T-helper 1 cell treated with Interleukin-12 subunit alpha and Interleukin-12 subunit beta and Interleukin-4 antibody, amounts not matched to agents 30 μg/mL and 1 μg/mL, for 36 hours (primary cell): ENCODE measurements around the gene ZNF813.
"Not testable (repeated sequence)": the region's sequence is repeated elsewhere in the genome, so short reads cannot be mapped to it uniquely, and the experiment has no call there.

ENCODE experiments used
- H3K27ac Mint-ChIP-seq: one replicate; pipeline ENCODE4 v1.8.0; 2021; ENCODE audit warnings: mild to moderate bottlenecking, mixed read lengths
- H3K27me3 Mint-ChIP-seq: one replicate; pipeline ENCODE4 v1.8.0; 2021; ENCODE audit warnings: low read depth, mixed read lengths
- H3K36me3 Mint-ChIP-seq: one replicate; pipeline ENCODE4 v1.8.0; 2021; ENCODE audit warnings: low read depth, mixed read lengths
- H3K4me1 Mint-ChIP-seq: one replicate; pipeline ENCODE4 v1.8.0; 2021; ENCODE audit warnings: low read depth, mixed read lengths
- H3K4me3 Mint-ChIP-seq: one replicate; pipeline ENCODE4 v1.8.0; 2021; ENCODE audit warnings: mild to moderate bottlenecking, moderate library complexity, mixed read lengths
- H3K9me3 Mint-ChIP-seq: one replicate; pipeline ENCODE4 v1.8.0; 2021; ENCODE audit warnings: mixed read lengths

Gene ZNF813

DNA sequence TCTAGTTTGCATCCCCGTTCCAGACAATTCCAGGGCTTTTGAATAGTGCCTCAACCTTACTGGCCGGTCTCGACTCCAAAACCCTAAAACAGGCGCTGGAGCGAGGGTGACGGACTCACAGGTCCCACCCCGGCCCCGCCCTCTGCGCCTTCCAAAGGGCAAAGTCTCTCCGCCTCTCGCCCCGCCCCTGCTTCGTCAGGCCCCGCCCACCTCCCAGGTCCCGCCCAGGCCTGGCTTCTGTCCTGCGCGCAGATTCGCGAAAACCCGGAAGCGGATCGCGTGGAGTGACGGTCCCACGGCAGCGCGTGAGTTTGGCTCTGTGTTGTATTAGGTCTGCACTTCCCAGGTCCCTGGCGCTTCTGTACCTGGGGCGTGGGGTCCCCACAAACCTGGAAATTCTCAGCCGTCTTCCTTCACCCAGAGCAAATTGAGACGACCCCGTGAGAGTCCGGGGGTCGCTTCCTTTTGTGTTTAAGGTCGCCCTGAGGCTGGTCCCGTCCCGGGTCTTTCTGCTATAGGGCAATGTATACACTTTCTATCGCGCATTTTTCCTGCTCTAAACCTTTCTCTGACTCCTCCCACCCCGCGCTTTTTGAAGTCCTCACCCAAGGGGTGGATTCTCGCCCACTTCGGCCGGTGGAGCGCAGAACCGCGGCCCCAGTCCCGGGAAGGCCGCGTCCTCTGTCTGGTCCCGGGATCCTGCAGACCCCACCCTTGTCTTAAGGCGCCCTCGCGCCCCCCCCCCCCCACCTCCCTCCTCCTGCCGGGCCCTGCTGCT lies at the start of gene ZNF813:
ZNF813 (plus strand) TSS at position 249 of the 778 bp plus-strand sequence. CDS start 16,090 bp downstream, outside the sequence.
- peak within 1 kb of the TSS; percentile 88 for H3K4me3 Mint-ChIP-seq
- peaks cover 17% of the 10 kb centered on the region for H3K36me3 Mint-ChIP-seq
- H3K4me1 Mint-ChIP-seq = peaks cover 19% of the 10 kb centered on the region
- H3K27ac Mint-ChIP-seq = peak within 1 kb of the TSS; percentile 86
- no peaks in the 10 kb centered on the region for H3K27me3 Mint-ChIP-seq
- peaks cover 48% of the 10 kb centered on the region for H3K9me3 Mint-ChIP-seq

DNA sequence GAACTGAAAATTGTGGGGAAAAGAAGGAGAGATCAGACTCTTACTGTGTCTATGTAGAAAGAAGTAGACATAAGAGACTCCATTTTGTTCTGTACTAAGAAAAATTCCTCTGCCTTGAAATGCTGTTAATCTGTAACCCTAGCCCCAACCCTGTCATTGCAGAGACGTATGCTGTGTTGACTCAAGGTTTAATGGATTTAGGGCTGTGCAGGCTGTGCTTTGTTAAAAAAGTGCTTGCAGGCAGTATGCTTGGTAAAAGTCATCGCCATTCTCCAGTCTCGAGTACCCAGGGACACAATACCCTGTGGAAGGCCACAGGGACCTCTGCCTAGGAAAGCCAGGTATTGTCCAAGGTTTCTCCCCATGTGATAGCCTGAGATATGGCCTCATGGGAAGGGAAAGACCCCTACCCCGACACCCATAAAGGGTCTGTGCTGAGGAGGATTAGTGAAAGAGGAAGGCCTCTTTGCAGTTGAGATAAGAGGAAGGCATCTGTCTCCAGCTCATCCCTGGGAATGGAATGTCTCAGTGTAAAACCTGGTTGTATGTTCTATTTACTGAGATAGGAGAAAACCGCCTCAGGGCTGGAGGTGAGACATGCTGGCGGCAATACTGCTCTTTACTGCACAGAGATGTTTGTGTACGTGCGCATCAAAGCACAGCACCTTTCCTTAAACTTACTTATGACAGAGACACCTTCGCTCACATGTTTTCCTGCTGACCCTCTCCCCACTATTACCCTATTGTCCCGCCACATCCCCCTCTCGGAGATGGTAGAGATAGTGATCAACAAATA lies 46.8 kb upstream of the ZNF813 start:
- not testable (repeated sequence) for H3K27me3 Mint-ChIP-seq, H3K27ac Mint-ChIP-seq, H3K36me3 Mint-ChIP-seq, H3K4me1 Mint-ChIP-seq, H3K4me3 Mint-ChIP-seq
- H3K9me3 Mint-ChIP-seq = peaks cover 33% of the 10 kb centered on the region

DNA sequence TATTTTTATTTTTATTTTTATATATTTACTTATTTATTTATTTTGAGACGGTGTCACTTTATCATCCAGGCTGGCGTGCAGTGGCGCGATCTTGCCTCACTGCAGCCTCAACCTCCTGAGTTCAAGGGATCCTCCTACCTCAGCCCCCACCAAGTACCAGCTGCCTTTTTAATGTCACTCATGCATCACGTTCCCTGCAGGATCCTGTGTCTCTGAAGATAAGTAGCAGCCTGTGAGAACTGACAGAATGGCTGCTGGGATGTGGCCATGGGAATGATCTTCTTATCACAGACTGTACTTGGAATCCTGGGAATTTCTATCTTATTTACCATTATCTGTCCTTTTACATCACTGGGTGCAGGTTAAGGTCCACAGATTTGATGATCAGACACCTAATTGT lies 45.0 kb upstream of the ZNF813 start:
- Mint-ChIP-seq H3K4me1 (peaks cover 3% of the 10 kb centered on the region), H3K27ac (no peak overlapping the region), H3K4me3 (no peak overlapping the region), H3K27me3 (no peaks in the 10 kb centered on the region), H3K9me3 (peaks cover 16% of the 10 kb centered on the region), H3K36me3 (no peaks in the 10 kb centered on the region)

DNA sequence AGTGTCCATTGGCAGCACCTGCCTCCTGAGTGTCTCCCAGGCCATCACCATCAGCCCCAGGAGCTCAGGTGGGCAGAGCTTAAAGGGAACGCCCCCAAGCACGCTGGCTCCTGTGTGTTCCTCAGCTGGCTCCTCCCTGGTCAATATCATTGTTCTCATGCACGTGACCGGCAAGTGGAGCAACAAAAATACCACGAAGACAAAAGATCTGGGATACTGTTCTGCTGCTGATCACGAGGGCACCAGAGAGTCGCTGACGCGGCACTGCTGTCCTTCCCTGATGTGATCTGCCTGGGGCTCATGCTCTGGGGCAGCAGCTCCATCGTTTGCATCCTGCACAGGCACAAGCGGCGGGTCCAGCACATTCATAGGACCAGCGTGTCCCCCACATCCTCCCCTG lies 44.5 kb upstream of the ZNF813 start:
- not testable (repeated sequence) for H3K4me1 Mint-ChIP-seq, H3K27me3 Mint-ChIP-seq, H3K27ac Mint-ChIP-seq, H3K36me3 Mint-ChIP-seq, H3K4me3 Mint-ChIP-seq
- peaks cover 14% of the 10 kb centered on the region for H3K9me3 Mint-ChIP-seq

DNA sequence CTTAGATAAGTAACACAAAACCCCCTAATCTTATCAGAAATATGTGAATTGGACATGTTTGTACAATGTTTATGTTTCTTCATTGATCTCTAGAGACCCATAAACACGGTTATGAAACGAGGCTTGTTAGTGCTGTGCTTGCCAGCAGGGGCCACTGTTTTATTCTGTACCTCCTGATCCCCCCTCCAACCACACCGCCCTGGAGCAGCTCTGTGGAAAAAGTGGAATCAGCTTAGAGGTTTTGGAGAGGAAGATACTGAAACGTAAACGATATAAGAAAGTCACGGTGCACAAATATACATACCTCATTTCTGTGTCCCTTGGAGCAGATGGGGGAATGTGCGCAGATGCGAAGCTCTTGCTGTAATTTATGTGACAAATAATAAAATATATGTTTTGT lies 43.9 kb upstream of the ZNF813 start:
- not testable (repeated sequence) for H3K27ac Mint-ChIP-seq, H3K36me3 Mint-ChIP-seq, H3K4me3 Mint-ChIP-seq, H3K27me3 Mint-ChIP-seq, H3K4me1 Mint-ChIP-seq
- H3K9me3 Mint-ChIP-seq = peaks cover 14% of the 10 kb centered on the region

DNA sequence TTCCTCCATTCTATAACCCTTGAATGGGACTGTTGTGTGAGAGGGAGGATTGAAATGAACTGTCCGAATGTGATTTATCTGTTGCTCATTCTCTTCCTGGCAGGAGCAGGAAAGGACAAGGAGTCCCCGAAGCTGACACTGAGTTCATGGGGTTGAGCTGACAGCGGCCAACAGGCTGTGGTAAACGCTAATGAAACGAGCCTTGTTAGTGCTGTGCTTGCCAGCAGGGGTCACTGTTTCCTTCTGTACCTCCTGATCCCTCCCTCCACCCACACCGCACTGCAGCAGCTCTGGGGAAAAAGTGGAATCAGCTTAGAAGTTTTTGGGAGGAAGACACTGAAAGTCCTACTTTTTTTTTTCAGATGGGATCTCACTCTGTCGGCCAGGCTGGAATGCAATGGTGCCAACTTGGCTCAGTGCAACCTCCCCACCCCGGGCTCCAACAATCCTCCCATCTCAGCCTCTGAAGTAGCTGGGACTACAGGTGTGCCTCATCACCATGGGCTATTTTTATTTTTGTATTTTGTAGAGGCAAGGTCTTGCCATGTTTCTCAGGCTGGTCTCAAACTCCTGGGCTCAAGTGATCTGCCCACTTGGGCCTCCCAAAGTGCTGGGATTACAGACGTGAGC lies 42.5 kb upstream of the ZNF813 start:
- Mint-ChIP-seq H3K4me1 (peaks cover 3% of the 10 kb centered on the region), H3K27ac (no peak overlapping the region), H3K27me3 (no peaks in the 10 kb centered on the region), H3K36me3 (no peaks in the 10 kb centered on the region), H3K9me3 (peaks cover 6% of the 10 kb centered on the region), H3K4me3 (no peak overlapping the region)

DNA sequence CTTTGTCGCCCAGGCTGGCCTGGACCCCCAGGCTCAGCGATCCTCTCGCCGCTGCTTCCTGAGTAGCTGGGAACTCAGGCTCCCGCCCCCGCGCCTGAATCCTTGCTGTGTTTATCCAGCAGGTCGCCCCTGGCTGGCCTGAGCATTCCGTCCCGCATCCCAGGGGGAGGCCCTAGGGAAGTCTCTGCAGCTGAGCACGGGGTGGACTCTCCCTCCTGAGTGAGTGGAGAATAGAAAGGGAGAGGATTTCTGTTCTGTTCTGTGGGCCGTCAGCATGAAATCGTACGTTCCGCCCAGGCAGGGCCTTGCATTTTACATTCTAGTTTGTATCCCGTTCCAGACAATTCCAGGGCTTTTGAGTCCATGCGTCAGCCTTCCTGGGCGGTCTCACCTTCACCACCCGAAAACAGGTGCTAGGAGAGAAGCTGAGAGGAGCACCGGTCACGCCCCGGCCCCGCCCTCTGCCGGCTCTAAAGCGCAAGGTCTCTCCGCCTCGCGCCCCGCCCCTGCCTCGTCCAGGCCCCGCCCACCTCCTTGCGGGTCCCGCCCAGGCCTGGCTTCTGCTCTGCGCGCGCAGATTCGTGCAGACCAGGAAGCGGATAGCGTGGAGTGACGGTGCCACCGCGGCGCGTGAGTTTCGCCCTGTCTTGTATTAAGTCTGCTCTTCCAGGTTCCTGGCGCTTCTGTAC lies 36.0 kb upstream of the ZNF813 start, which contains the start of gene ZNF761:
ZNF761 (plus strand) TSS at position 586 of the 689 bp plus-strand sequence. CDS start 15,285 bp downstream, outside the sequence.
- Mint-ChIP-seq H3K4me1 (peaks cover 22% of the 10 kb centered on the region), H3K27me3 (no peaks in the 10 kb centered on the region), H3K4me3 (peak within 1 kb of the TSS; percentile 90), H3K36me3 (peaks cover 34% of the 10 kb centered on the region), H3K27ac (peak within 1 kb of the TSS; percentile 92), H3K9me3 (peaks cover 19% of the 10 kb centered on the region)

DNA sequence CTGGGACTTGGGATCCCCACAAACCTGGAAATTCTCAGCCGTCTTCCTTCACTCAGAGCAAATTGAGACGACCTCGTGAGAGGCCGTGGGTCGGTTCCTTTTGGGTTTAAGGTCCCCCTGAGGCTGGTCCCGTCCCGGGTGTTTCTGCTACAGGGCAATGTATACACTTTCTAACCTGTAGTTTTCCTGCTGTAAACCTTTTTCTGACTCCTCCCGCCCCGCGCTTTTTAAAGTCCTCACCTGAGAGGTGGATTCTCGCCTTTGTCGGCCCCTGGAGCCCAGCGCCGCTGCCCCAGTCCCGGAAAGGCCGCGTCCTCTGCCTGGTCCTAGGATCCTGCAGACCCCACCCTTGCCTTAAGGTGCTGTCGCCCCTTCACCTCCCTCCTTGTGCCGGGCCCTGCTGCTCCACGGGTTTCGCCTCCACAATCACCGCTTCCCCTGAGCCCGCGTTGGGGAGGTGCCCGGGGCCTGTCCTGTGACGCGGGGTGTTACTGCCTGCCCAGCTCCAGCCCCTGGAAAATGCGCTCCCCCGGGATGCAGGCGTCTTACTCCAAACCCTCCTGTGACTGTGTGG lies 35.4 kb upstream of the ZNF813 start:
- peaks cover 22% of the 10 kb centered on the region for H3K4me1 Mint-ChIP-seq
- peaks cover 19% of the 10 kb centered on the region for H3K9me3 Mint-ChIP-seq
- no peaks in the 10 kb centered on the region for H3K27me3 Mint-ChIP-seq
- H3K4me3 Mint-ChIP-seq = peak overlapping the region; percentile 90
- H3K36me3 Mint-ChIP-seq = peaks cover 39% of the 10 kb centered on the region
- H3K27ac Mint-ChIP-seq = peak overlapping the region; percentile 92

DNA sequence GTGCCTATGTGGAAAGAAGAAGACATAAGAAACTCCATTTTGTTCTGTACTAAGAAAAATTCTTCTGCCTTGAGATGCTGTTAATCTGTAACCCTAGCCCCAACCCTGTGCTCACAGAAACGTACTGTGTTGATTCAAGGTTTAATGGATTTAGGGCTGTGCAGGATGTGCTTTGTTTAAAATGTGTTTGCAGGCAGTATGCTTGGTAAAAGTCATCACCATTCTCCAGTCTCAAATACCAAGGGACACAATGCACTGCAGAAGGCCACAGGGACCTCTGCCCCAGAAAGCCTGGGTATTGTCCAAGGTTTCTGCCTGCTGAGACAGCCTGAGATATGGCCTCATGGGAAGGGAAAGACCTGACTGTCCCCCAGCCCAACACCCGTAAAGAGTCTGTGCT lies 23.7 kb upstream of the ZNF813 start:
- not testable (repeated sequence) for H3K27me3 Mint-ChIP-seq, H3K4me3 Mint-ChIP-seq, H3K4me1 Mint-ChIP-seq, H3K27ac Mint-ChIP-seq
- Mint-ChIP-seq H3K9me3 (peaks cover 48% of the 10 kb centered on the region), H3K36me3 (peaks cover 80% of the 10 kb centered on the region)

DNA sequence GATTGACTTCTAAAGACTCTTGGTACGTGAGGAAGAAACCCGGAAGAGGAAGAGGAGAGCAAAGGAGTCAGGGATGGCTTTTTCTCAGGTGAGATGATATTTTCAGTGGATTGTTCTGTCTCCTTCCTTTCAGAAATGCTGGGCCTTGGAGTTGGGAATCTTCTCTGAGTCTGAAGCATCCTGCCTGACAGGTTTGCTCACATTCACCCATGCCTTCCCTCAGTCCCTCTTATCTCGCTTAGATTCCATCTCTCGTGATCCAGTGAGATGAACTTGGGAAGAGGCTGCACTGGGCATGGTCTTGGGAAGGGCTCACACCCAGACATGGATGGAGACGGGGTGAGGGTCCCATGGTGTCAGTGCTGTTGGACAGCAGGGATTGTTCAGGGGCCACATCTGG lies 20.3 kb upstream of the ZNF813 start:
- H3K4me3 Mint-ChIP-seq, H3K27ac Mint-ChIP-seq: not testable (repeated sequence)

DNA sequence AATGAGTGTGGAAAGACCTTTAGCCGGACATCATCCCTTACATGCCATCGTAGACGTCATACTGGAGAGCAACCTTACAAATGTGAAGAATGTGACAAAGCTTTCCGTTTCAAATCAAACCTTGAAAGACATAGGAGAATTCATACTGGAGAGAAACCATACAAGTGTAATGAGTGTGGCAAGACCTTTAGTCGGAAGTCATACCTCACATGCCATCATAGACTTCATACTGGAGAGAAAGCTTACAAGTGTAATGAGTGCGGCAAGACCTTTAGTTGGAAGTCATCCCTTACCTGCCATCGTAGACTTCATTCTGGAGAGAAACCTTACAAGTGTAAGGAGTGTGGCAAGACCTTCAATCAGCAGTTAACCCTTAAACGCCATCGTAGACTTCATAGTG lies 11.7 kb upstream of the ZNF813 start:
- Mint-ChIP-seq H3K9me3 (peaks cover 68% of the 10 kb centered on the region), H3K4me3 (no peak overlapping the region), H3K36me3 (peaks cover 70% of the 10 kb centered on the region), H3K27ac (no peak overlapping the region), H3K27me3 (no peaks in the 10 kb centered on the region), H3K4me1 (no peaks in the 10 kb centered on the region)

More for the DNA sequence above, 20.3 kb upstream of the ZNF813 start:
- peaks cover 55% of the 10 kb centered on the region for H3K9me3 Mint-ChIP-seq
- H3K36me3 Mint-ChIP-seq = peaks cover 79% of the 10 kb centered on the region
- H3K27me3 Mint-ChIP-seq, H3K4me1 Mint-ChIP-seq: not testable (repeated sequence)

DNA sequence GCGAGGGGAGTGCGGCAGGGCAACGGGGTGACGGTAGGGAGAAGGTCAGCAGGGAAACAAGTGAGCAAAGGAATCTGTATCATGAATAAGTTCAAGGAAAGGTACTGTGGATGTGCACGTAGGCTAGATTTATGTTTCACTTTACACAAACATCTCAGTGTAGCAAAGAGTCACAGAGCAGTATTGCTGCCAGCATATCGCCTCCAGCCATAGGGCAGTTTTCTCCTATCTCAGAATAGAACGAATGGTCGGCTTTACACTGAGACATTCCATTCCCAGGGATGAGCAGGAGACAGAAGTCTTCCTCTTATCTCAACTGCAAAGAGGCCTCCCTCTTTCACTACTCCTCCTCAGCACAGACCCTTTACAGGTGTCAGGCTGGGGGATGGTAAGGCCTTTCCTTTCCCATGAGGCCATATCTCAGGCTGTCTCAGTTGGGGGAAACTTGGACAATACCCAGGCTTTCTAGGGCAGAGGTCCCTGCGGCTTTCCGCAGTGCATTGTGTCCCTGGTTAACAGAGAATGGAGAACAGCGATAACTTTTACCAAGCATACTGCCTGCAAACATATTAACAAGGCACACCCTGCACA lies 7.3 kb upstream of the ZNF813 start:
- H3K9me3 Mint-ChIP-seq = peaks cover 75% of the 10 kb centered on the region
- not testable (repeated sequence) for H3K27me3 Mint-ChIP-seq, H3K4me3 Mint-ChIP-seq, H3K27ac Mint-ChIP-seq, H3K4me1 Mint-ChIP-seq
- peaks cover 39% of the 10 kb centered on the region for H3K36me3 Mint-ChIP-seq

DNA sequence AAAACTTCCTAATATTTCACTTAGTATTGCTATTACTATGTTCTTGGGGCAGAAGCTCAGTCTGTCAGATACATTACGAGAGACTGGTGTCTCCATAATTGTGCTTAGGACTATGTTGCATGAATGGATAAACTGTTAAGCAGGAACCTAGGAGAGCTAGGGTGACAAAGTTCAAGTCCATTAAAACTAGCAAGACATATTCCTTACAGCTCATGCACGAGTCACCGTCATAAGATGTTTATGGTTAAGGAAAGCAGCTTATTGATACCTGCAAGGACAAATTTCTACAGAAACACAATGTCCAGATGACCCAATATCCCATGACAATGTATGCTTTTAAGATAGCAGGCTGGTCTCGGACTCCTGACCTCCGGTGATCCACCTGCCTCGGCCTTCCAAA lies 5.7 kb upstream of the ZNF813 start:
- Mint-ChIP-seq H3K9me3 (peaks cover 70% of the 10 kb centered on the region), H3K27ac (no peak overlapping the region), H3K36me3 (peaks cover 23% of the 10 kb centered on the region), H3K4me3 (no peak overlapping the region), H3K27me3 (no peaks in the 10 kb centered on the region), H3K4me1 (peaks cover 2% of the 10 kb centered on the region)

DNA sequence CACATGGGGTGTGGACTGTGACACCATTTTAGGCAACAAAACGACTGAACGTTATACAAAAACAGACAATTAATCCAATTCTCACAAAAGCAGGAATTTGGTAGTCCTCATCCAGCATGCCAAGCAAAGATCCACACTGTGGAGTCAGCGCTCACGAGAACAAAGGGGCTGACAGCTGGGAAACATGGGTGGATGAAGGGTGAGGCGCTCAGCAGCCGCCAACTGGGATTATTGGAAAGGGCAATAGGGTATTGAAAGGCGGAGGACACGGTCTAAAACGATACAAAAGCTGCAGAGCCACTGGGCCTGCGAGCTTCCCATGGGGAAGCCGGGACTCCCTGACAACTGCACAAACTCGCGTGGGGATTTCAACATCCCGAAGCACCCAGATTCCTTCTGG lies 4.7 kb upstream of the ZNF813 start:
- Mint-ChIP-seq H3K9me3 (peaks cover 62% of the 10 kb centered on the region), H3K4me3 (no peak overlapping the region), H3K36me3 (peaks cover 18% of the 10 kb centered on the region), H3K4me1 (peaks cover 5% of the 10 kb centered on the region), H3K27me3 (no peaks in the 10 kb centered on the region), H3K27ac (no peak overlapping the region)
